Mesendoderm (in vitro differentiated cells): ENCODE measurements around the gene ALPL.
A peak's percentile ranks its signal among the peaks of the same experiment; 100 is the strongest.

ENCODE experiments used
- DNase-seq: peaks from one replicate; pipeline ENCODE4 v3.0.0; 2013
- H2AK5ac ChIP-seq: 2 replicates; pipeline ENCODE4 v1.6.1; 2013; ENCODE audit warnings: low read length, inconsistent platforms
- H2BK120ac ChIP-seq: 2 replicates; pipeline ENCODE4 v1.6.1; 2013; ENCODE audit warnings: low read depth, mild to moderate bottlenecking, low read length, moderate library complexity, mixed read lengths
- H2BK15ac ChIP-seq: replicated peaks from 2 replicates; pipeline ENCODE4 v1.6.1; 2013; ENCODE audit warnings: low read depth, mild to moderate bottlenecking, moderate library complexity
- H2BK5ac ChIP-seq: 2 replicates; pipeline ENCODE4 v1.6.1; 2013; ENCODE audit warnings: low read length, inconsistent platforms
- H3K18ac ChIP-seq: 2 replicates; pipeline ENCODE4 v1.6.1; 2013; ENCODE audit warnings: mild to moderate bottlenecking, low read length, mixed read lengths
- H3K23ac ChIP-seq: one replicate; pipeline ENCODE4 v1.6.1; 2013; ENCODE audit warnings: low read length
- H3K27ac ChIP-seq: 2 replicates; pipeline ENCODE4 v1.5.1; 2013; ENCODE audit warnings: low read depth, mild to moderate bottlenecking, inconsistent platforms, low read length, moderate library complexity
- H3K27me3 ChIP-seq: 2 replicates; pipeline ENCODE4 v1.6.1; 2013; ENCODE audit warnings: low read length, control low read depth, mild to moderate bottlenecking, inconsistent platforms; ENCODE audit not compliant: insufficient read depth, poor library complexity
- H3K36me3 ChIP-seq: 2 replicates; pipeline ENCODE4 v1.6.1; 2013; ENCODE audit warnings: low read length, inconsistent platforms; ENCODE audit not compliant: control insufficient read depth, insufficient read depth
- H3K4ac ChIP-seq: one replicate; pipeline ENCODE4 v1.6.1; 2013; ENCODE audit warnings: low read depth, mild to moderate bottlenecking, low read length, moderate library complexity
- H3K4me1 ChIP-seq: 2 replicates; pipeline ENCODE4 v1.6.1; 2013; ENCODE audit warnings: low read depth, low read length, inconsistent platforms; ENCODE audit not compliant: control insufficient read depth
- H3K4me2 ChIP-seq: 2 replicates; pipeline ENCODE4 v1.6.1; 2013; ENCODE audit warnings: low read length
- H3K4me3 ChIP-seq: 2 replicates; pipeline ENCODE4 v1.5.1; 2013; ENCODE audit warnings: mild to moderate bottlenecking, low read length
- H3K56ac ChIP-seq: one replicate; pipeline ENCODE4 v1.6.1; 2013; ENCODE audit warnings: low read length
- H3K79me1 ChIP-seq: 2 replicates; pipeline ENCODE4 v1.6.1; 2013; ENCODE audit warnings: low read length, inconsistent platforms
- H3K79me2 ChIP-seq: 2 replicates; pipeline ENCODE4 v1.6.1; 2013; ENCODE audit warnings: mild to moderate bottlenecking, low read length; ENCODE audit not compliant: control insufficient read depth, insufficient read depth
- H3K9ac ChIP-seq: 2 replicates; pipeline ENCODE4 v1.6.1; 2013; ENCODE audit warnings: low read length, inconsistent platforms
- H4K5ac ChIP-seq: one replicate; pipeline ENCODE4 v1.6.1; 2013; ENCODE audit warnings: low read length
- H4K8ac ChIP-seq: one replicate; pipeline ENCODE4 v1.6.1; 2013; ENCODE audit warnings: low read depth, mild to moderate bottlenecking, control low read depth, low read length, moderate library complexity
- WGBS: extraction: QIAGEN DNeasy Blood & Tissue Kit; methylation state at CpG from one replicate; pipeline ENCODE4 v1.1.7; 2013; ENCODE audit warnings: low lambda C conversion rate, missing lambda C conversion rate; ENCODE audit not compliant: insufficient coverage; ENCODE audit errors: extremely low coverage; 5-methylcytosine and 5-hydroxymethylcytosine counted together

ALPL gene

GRCh38 chr1:21499283-21499950 is 9.8 kb upstream of the ALPL start:
- no peak overlapping the region for H3K23ac ChIP-seq
- H2AK5ac ChIP-seq, result no peak overlapping the region
- H3K56ac ChIP-seq, result no peak overlapping the region
- H2BK15ac ChIP-seq, result no peak overlapping the region
- no peak overlapping the region for H3K4me2 ChIP-seq
- no peak overlapping the region for H3K27ac ChIP-seq
- H3K4me3 ChIP-seq, result no peak overlapping the region
- H3K79me1 ChIP-seq, result no peaks in the 10 kb centered on the region
- no peak overlapping the region for H3K4ac ChIP-seq
- H3K4me1 ChIP-seq, result peaks cover 5% of the 10 kb centered on the region
- H3K18ac ChIP-seq, result no peak overlapping the region
- H3K79me2 ChIP-seq, result no peaks in the 10 kb centered on the region
- no peak for DNase-seq
- H2BK120ac ChIP-seq, result no peak overlapping the region
- H4K8ac ChIP-seq, result no peak overlapping the region
- H3K36me3 ChIP-seq, result no peaks in the 10 kb centered on the region
- no peak overlapping the region for H4K5ac ChIP-seq
- no peak overlapping the region for H2BK5ac ChIP-seq
- WGBS, result no CpG with 5 or more reads among the region's 1 CpG
- no peaks in the 10 kb centered on the region for H3K27me3 ChIP-seq
- H3K9ac ChIP-seq, result no peak overlapping the region

- Histone ChIP-seq H3K4ac (no peak overlapping the region), H2BK120ac (no peak overlapping the region), H2BK15ac (no peak overlapping the region), H3K18ac (no peak overlapping the region), H3K4me2 (no peak overlapping the region), H3K27me3 (no peaks in the 10 kb centered on the region), H2BK5ac (no peak overlapping the region), H3K79me2 (no peaks in the 10 kb centered on the region), H3K9ac (no peak overlapping the region), H3K23ac (no peak overlapping the region), H3K4me1 (peaks cover 2% of the 10 kb centered on the region), H3K79me1 (no peaks in the 10 kb centered on the region), H3K27ac (no peak overlapping the region), H3K4me3 (no peak overlapping the region), H4K8ac (no peak overlapping the region), H4K5ac (no peak overlapping the region), H3K36me3 (no peaks in the 10 kb centered on the region), H2AK5ac (no peak overlapping the region), H3K56ac (no peak overlapping the region)
- peak; percentile 18 for DNase-seq
- WGBS, result no CpG with 5 or more reads among the region's 7 CpGs
These were observed 5.4 kb upstream of the ALPL start for GRCh38 chr1:21503706-21504377.

DNA sequence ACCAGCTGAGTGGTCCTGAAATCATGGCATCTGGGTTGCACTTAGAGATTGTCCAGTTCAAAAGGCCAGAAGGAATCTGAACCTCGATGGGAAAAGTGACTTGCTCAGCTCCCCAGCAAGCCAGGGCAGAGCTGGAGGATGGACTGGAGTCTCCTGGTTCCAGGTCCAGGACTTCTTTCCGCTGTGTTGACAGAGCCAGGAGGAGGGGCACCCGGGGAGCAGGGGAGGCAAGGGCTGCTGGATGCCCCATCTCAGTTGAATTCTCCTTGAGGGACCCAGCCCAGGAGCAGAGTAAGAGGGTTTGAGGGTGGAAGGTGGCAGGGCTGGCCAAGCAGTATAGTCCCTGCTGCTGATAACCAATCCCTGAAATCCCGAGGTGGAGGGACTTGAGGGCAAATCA is 2.4 kb upstream of the ALPL start:
- H3K27ac ChIP-seq, result no peak overlapping the region
- H3K36me3 ChIP-seq, result no peaks in the 10 kb centered on the region
- H4K8ac ChIP-seq, result no peak overlapping the region
- H3K79me1 ChIP-seq, result peaks cover 7% of the 10 kb centered on the region
- no peak overlapping the region for H3K18ac ChIP-seq
- no peak overlapping the region for H3K4me3 ChIP-seq
- no peak overlapping the region for H3K56ac ChIP-seq
- DNase-seq, result no peak
- no peak overlapping the region for H4K5ac ChIP-seq
- H2BK5ac ChIP-seq, result no peak overlapping the region
- no peak overlapping the region for H3K23ac ChIP-seq
- no peak overlapping the region for H2BK15ac ChIP-seq
- no CpG with 5 or more reads among the region's 4 CpGs for WGBS
- no peak overlapping the region for H2AK5ac ChIP-seq
- H3K4me1 ChIP-seq, result peaks cover 10% of the 10 kb centered on the region
- H3K4me2 ChIP-seq, result no peak overlapping the region
- no peak overlapping the region for H2BK120ac ChIP-seq
- H3K79me2 ChIP-seq, result peaks cover 12% of the 10 kb centered on the region
- no peak overlapping the region for H3K9ac ChIP-seq
- H3K4ac ChIP-seq, result no peak overlapping the region
- no peaks in the 10 kb centered on the region for H3K27me3 ChIP-seq

GRCh38 chr1:21507511-21508270 is 1.5 kb upstream of the ALPL start:
- no peak for DNase-seq
- H3K27me3 ChIP-seq, result no peaks in the 10 kb centered on the region
- H3K4me2 ChIP-seq, result no peak overlapping the region
- no peak overlapping the region for H3K4me3 ChIP-seq
- H3K23ac ChIP-seq, result no peak overlapping the region
- H2BK15ac ChIP-seq, result no peak overlapping the region
- peaks cover 12% of the 10 kb centered on the region for H3K79me1 ChIP-seq
- no peak overlapping the region for H3K4ac ChIP-seq
- H4K5ac ChIP-seq, result no peak overlapping the region
- H3K56ac ChIP-seq, result no peak overlapping the region
- peaks cover 20% of the 10 kb centered on the region for H3K79me2 ChIP-seq
- no peak overlapping the region for H2BK120ac ChIP-seq
- H2AK5ac ChIP-seq, result no peak overlapping the region
- WGBS, result no CpG with 5 or more reads among the region's 1 CpG
- H2BK5ac ChIP-seq, result no peak overlapping the region
- H3K27ac ChIP-seq, result no peak overlapping the region
- no peak overlapping the region for H4K8ac ChIP-seq
- H3K18ac ChIP-seq, result no peak overlapping the region
- peaks cover 10% of the 10 kb centered on the region for H3K4me1 ChIP-seq
- no peak overlapping the region for H3K9ac ChIP-seq
- H3K36me3 ChIP-seq, result no peaks in the 10 kb centered on the region

DNA sequence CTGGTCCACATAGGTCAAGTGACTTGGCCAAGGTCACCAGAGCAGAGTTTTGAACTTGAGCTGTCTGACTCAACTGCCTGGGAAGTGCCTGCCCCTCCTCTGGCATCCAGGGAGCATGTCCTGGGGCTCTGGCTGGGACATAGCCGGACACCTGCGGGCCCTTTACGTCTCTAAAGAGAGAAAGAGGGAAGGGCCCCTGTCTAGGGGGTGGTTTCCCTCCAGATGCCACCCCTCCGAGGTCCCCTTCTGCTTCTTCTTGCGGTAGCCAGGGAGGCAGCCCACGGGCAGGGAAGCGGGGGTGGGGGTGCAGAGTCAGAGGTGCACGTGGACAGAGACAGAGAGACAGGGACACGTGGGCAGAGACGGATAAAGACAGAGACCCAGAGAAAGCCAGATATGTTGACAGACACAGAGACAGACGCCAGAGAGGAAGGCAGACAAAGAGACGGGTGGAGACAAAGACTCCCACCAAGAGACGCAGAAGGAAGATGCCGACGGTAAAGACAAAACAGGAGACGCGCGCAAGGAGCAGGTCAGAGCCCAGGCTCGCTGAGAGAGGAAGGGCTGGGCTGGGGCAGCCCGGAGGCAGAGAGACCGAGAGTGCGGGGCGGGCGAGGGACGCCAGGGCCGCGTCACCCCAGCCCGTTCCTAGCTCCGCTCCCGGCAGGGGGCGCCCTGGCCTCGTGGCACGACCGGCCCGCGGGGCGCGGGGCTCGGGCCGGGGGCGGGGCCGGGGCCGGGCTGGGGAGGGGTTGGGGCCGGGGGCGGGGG is 458 bp upstream of the ALPL start:
- Histone ChIP-seq H3K4me1 (peaks cover 10% of the 10 kb centered on the region), H3K79me2 (peaks cover 26% of the 10 kb centered on the region), H3K27me3 (no peaks in the 10 kb centered on the region), H4K8ac (no peak overlapping the region), H3K56ac (peak overlapping the region; percentile 85), H4K5ac (no peak overlapping the region), H3K23ac (peak overlapping the region; percentile 80), H3K4ac (no peak overlapping the region), H3K27ac (no peak overlapping the region), H3K9ac (peak overlapping the region; percentile 65), H3K36me3 (no peaks in the 10 kb centered on the region), H2AK5ac (no peak overlapping the region), H3K4me2 (peak overlapping the region; percentile 71), H2BK5ac (no peak overlapping the region), H3K18ac (no peak overlapping the region), H3K79me1 (peaks cover 17% of the 10 kb centered on the region), H2BK15ac (no peak overlapping the region), H3K4me3 (no peak overlapping the region), H2BK120ac (no peak overlapping the region)
- peak; percentile 88 for DNase-seq
- WGBS, result no CpG with 5 or more reads among the region's 45 CpGs
